GM18505 (cell line): Measurements from ENCODE around the gene GOLT1B.
"Not testable (repeated sequence)": the region's sequence is repeated elsewhere in the genome, so short reads cannot be mapped to it uniquely, and the experiment has no call there.

Experiments used
- ATAC-seq: cut with Tn5 transposase; IDR thresholded peaks from one replicate; pipeline ENCODE4 v1.9.1; 2021; ENCODE audit not compliant: unreplicated experiment
- POLR2A ChIP-seq: IDR thresholded peaks from 4 replicates; pipeline ENCODE4 v1.6.1; 2011; ENCODE audit warnings: borderline replicate concordance; ENCODE audit not compliant: insufficient read depth, insufficient read length; ENCODE audit errors: extremely low read depth

GOLT1B gene, protein sequence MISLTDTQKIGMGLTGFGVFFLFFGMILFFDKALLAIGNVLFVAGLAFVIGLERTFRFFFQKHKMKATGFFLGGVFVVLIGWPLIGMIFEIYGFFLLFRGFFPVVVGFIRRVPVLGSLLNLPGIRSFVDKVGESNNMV

DNA sequence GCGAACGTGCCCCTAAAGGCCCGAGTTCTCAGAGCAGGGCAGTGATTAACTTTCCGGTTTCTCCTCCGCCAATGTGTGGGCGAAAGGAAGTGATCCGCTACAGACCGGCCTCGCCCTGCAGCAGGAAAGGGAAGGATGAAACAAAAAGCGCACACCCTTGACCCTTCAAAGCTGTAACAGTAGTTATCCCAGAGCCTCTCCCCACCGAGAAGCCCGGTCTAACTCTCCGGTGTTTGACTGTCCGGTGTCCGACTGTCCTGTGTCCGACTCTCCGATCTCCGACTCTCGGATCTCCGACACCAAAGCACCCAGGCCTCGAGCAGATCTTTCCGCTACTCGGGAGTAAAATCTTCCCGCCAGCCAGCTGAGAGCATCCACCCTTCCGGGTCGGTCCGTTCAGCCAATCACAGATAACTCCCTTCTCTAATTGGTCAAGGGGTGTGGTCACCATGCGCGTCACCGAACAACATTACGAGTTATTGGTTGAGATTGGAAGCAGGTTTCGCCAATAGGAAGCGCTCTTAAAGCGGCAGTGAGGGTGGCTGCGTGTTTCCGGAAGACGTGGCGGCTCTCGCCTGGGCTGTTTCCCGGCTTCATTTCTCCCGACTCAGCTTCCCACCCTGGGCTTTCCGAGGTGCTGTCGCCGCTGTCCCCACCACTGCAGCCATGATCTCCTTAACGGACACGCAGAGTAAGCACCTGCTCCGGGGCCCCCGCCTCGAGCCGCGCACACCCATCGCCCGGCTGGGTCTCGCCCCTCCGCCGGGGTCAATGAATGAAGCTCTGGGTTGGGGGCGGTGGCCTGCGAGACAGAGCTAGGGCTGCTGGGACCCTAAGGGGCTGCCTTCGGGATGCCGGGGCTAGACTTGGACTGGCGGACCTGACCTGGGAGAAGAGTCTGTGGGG is at the start of gene GOLT1B, which contains the start of gene RECQL:
Gene GOLT1B, plus strand, starts transcription at position 532 of the 906 bp plus-strand sequence. Its CDS starts 135 bp downstream, at position 667.
Gene RECQL, minus strand, starts transcription at position 378 of the 906 bp plus-strand sequence. CDS start 2,065 bp downstream, outside the sequence.
- peak; percentile 98 for ATAC-seq
- TF ChIP-seq POLR2A = peak; percentile 93

DNA sequence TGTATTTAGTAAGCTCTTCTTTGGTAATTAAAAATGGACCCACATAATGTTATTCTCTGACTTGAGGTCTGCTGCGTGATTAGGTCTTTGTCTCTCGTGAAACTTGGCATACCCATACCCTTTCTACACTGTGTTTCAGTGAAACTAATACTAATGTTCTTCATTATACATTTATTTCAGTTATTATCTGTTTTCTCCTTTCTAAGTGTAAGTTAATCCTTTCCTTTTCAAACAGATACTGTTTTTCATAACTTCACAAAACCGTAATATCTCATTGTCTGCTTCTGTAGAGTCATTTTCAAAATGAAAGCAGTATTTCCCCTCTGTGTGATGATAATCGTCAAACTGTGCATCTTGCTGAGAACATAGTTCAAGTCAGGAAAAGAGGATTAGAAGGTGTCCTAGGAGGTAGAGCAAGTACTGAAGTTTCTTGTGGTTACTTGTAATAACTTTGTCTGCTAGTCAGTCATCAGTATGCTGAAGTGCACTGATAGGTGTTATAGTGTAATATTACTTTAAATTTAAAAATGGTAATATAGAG is 48.2 kb upstream of the GOLT1B start:
- peak; percentile 66 for ATAC-seq
- TF ChIP-seq POLR2A = no peak

DNA sequence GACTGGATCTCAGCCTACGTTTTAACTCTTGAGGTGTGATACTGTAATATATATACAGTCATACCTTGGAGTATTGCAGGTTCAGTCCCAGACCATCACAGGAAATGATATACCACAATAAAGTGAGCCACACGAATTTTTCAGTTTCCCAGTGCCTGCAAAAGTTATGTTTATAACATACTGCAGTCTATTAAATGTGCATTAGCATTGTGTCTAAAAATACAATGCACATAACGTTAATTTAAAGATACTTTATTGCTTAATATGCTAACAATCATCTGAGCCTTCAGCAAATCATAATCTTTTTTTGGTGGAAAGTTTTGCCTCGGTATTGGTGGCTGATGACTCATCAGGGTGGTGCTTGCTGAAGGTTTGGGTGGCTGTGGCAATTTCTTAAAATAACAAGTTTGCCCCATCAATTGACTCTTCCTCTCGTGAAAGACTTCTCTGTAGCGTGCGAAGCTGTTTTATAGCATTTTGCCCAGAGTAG is 45.3 kb upstream of the GOLT1B start:
- ATAC-seq = no peak
- no peak for TF ChIP-seq POLR2A

DNA sequence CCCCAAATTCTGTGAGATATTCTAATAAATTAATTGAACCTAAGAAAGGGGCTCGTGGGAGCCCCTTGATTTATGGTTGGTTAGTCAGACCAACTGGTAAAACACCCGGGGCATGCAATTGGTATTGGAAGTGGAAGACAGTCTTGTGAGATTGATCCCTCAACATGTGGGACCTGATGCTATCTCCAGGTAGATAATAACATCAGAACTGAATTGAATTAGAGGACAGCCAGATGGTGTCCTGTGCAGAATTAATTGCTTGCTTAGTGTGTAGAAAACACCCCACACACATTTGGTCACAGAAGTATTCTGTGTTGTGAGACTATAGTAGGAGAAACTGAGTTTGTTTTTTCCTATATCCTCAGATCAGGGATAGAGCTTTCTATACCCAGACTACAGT is 42.1 kb upstream of the GOLT1B start:
- no peak for ATAC-seq

DNA sequence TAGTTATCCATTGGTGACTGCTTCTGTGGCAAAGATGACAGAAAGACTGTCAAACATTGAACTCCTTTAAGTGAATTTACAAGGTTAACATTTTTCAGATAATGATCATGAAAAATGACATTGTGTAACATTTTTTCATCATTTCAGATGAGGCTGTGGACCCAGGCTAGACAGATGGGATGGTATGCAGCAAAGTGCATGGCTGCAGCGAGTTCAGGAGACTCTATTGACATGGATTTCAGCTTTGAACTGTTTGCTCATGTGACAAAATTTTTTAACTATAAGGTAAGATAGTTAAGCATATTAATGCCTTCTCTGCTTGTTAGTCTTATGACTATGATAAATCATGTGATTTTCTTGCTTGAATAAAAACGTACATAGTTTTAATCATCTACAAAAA is 34.3 kb upstream of the GOLT1B start:
- not testable (repeated sequence) for ATAC-seq

More for the DNA sequence above, 42.1 kb upstream of the GOLT1B start:
- no peak for TF ChIP-seq POLR2A

DNA sequence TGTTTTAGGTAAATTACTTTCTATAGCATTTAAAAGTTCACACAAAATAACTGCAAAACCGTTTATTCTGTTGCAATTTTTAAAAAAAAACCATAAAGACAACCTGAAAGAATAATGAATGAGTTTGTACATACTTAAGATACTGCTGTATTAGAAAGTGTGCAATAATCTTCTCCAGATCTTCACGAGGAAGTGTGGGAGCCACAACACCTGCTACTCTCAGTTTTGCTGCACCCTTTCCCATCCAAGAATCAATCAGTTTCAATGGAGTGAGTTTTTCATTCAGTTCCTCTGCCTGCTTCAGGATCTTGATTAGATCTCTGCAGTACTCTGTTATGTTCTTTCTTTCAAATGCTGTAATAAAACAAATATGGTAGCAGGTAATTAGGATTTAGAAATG is 30.3 kb upstream of the GOLT1B start:
- no peak for TF ChIP-seq POLR2A
- ATAC-seq = no peak

DNA sequence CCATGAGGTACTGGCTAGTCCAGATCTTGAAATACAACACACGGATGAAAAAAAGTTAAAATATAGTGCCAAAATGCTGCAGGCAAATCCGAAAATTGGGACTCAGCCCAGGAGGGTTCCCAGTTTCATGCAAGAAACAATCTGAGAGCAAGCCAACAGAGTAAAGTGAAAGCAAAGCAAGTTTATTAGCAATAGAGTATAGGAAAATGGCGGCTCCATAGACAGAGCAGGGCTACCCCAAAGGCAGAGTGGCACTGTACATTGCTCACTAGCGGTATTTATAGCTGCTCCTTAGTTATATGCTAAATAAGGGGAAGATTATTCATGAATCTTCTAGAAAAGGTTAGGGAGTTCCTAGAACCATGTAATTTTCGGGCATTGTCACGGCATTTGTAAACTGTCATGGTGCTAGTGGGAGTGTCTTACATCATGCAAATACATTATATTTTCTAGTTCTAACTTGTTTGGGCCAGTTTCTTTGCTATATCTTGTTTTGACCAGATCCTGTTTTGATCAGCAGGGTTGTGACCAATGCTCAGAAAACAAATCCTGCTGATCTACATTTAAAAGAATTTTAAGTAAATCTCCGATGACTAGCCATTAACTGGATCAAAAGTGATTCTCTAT is 29.3 kb upstream of the GOLT1B start:
- TF ChIP-seq POLR2A = no peak
- ATAC-seq = no peak

DNA sequence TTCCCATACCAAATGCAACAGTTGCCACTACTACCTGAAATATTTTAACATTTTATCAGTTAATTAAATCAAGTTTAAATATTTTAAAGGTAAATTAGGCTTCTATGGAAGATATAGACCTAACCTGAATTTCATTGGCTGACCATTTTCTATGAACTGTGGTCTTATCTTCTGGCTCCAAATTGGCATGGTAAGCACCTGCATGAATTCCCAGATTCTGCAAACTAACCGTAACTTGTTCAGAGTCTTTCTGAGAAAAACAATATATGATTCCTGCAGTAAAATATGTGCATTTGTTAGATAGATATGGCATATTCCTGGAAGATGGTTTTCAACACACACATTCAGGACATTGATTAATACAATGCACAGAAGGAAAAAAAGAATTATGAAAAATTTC is 26.0 kb upstream of the GOLT1B start:
- no peak for TF ChIP-seq POLR2A
- no peak for ATAC-seq

DNA sequence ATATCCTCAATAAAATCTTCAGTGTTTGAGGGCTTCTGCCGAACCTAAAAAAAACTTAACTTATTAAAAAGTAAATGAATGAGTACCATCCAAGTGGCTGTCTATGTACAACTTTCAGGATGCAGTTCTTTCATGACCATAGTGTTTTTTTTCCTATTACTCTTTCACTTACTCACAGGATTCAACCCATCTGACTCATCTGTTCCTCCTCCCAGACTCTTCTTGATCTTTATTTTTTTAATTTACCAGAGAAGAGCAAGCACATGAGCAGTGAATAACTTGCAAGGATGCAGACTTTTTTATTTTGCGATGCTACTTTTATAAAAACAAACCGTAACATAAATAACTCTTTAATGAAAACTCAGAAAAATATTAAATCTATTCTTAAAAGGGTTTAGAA is 24.6 kb upstream of the GOLT1B start:
- TF ChIP-seq POLR2A = no peak
- ATAC-seq = no peak

DNA sequence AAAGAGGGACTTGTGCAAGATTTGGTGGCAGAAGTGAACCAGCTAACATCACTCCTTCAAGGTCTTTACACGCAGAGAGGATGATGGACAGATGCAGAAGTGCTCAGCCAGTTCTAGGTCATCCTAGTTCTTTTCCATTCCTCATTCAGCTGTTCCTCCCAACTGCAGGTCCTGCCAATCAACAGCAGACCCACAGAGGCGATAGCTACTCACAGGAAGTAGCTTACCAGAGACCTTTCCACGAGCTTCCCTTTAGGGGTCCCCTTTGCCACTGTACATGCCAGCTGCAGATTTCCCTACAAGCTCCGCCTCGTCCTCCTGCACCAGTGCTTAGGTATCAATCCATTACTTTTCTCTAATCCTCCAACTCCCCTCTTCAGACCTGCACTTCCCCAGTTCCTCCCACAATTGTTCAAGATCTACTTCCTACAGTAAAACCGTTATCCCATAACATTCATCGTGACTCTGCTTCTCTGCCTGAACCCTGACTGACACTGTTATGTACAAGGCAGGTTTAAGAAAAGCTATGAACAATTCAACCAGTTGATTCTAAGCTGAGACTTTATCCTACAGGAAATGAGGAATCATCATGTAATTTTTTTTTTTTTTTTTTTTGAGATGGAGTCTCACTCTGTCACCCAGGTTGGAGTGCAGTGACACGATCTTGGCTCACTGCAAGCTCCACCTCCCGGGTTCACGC is 22.7 kb upstream of the GOLT1B start:
- TF ChIP-seq POLR2A = no peak
- ATAC-seq = no peak

DNA sequence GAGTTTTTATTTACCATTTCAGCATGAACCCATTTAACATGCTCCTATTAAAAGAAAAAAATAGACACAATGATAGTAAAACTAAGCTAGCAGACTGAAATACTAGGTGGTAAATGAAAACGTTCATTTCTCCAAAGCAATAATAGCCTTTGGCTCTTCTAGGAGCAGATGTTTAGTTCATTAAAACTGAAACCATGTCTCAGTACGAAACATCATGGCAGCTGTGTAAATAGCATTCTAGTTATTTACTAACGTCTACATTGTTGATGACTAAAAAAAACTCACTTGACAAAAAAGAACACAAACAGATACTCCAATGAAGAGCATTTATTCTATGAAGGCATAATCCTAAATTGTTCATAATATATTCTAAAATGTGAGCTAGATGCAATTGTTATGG is 18.1 kb upstream of the GOLT1B start:
- no peak for ATAC-seq

DNA sequence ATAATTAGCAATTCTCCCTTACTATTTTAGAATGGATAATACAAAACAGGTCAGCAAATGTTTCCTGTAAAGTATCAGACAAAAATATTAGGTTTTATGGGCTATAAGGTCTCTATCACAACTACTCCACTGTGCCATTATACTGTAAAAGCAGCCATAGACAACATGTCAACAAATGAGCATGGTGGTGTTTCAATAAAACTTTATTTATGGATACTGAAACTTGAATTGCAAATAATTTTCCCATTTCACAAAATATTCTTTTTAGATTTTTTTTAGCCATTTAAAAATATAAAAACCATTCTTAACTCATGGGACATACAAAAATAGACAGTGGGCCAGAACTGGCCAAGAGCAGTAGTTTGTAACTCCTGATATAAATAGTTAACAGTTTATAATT is 15.6 kb upstream of the GOLT1B start:
- TF ChIP-seq POLR2A = no peak
- ATAC-seq = no peak

More for the DNA sequence above, 18.1 kb upstream of the GOLT1B start:
- TF ChIP-seq POLR2A = no peak

DNA sequence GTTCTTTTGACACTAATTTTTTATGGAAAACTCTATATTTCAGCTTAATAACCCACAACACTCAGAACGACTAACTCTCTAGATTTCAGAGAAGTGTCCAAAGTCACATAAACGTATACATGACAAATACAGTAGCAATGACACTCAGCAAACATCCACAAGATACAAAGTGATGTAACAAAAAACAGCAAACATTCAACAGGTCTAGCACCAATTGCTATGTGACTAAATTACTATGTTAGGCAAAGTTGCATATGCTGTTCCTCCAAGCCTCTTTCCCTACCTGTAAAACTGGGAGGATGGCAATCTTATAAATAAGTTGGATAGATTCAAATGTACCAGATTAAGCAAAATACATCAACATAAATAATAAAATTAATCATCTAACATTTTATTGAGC is 1.8 kb upstream of the GOLT1B start:
- no peak for TF ChIP-seq POLR2A
- no peak for ATAC-seq
